HepG2 (cell line): ENCODE measurements around the gene SUPV3L1. TPM values are rescaled to one million over a fixed set of nuclear protein-coding genes. Genes with fewer than 3 reads are reported as not detected.

Experiments used
- ATAC-seq: fragments of 200-7000 bp; cut with Tn5 transposase; 3 replicates; pipeline ENCODE4 v1.9.1; 2020; ENCODE audit warnings: mild to moderate bottlenecking, moderate library complexity
- BruUV-seq: library from RNA; stranded (reverse); fragments of 400-500 nt; replicated peaks from 2 replicates; lab custom pipeline; 2021; lab: Mats Ljungman, UMichigan
- CTCF ChIA-PET: fragments of 300-600 bp; formaldehyde crosslinking; extraction: SDS; loops from one replicate; lab custom pipeline; 2021; ENCODE audit warnings: low total read pairs, inconsistent platforms, low intra/inter-chr PET ratio; lab: Yijun Ruan, JAX
- POLR2A ChIA-PET: fragments of 350-600 bp; sonication (Branson Sonifier 250); formaldehyde crosslinking; loops from one replicate; lab custom pipeline; 2020; ENCODE audit warnings: antibody characterized with exemption, inconsistent platforms; lab: Yijun Ruan, JAX
- DNase-seq: peaks from one replicate; pipeline ENCODE4 v3.0.0-alpha.2; 2015; ENCODE audit warnings: low spot score
- FAIRE-seq: peaks from 3 replicates; lab custom pipeline; 2011; peaks lifted over from hg19 to GRCh38; lab: Jason Lieb, UNC
- H2AFZ ChIP-seq: one replicate; pipeline ENCODE4 v1.6.1; 2011; ENCODE audit warnings: low read length, inconsistent platforms
- H3K27ac ChIP-seq: fragments of 300-600 bp; 3 replicates; pipeline ENCODE4 v1.8.0; 2011; ENCODE audit warnings: mixed run types, mild to moderate bottlenecking, mixed read lengths, low read length, inconsistent platforms; ENCODE audit not compliant: insufficient read depth; ENCODE audit errors: extremely low read length
- H3K27me3 ChIP-seq, 2 experiments: fragments of 200-600 bp in 1 of 2; 2 replicates in 1 of 2; 3 replicates in 1 of 2; pipeline versions ENCODE4 v1.6.0 to v1.8.0; 2011; ENCODE audit warnings: low read length in 2 of 2, mild to moderate bottlenecking in 2 of 2, moderate library complexity in 2 of 2, inconsistent platforms in 1 of 2; ENCODE audit not compliant: insufficient read depth in 2 of 2, control insufficient read depth in 1 of 2
- H3K36me3 ChIP-seq, 2 experiments: fragments of 200-600 bp in 1 of 2; replicated peaks in 1 of 2; 2 replicates in 1 of 2; 3 replicates in 1 of 2; pipeline versions ENCODE4 v1.5.1 to v1.8.0; 2011; ENCODE audit warnings: low read length in 2 of 2, inconsistent platforms in 1 of 2; ENCODE audit not compliant: insufficient read depth in 2 of 2, control insufficient read depth in 1 of 2
- H3K4me1 ChIP-seq: 2 replicates; pipeline ENCODE4 v1.5.1; 2012; ENCODE audit warnings: low read length, inconsistent platforms; ENCODE audit not compliant: insufficient read depth
- H3K4me2 ChIP-seq: 2 replicates; pipeline ENCODE4 v1.6.0; 2011; ENCODE audit warnings: low read depth, low read length, inconsistent platforms
- H3K4me3 ChIP-seq, 3 experiments: fragments of 200-600 bp in 1 of 3; sonication (generic), shearing (Covaris generic) in 1 of 3; replicated peaks in 1 of 3; 2 replicates each; pipeline ENCODE4 v1.5.1; 2011 to 2016; ENCODE audit warnings: low read length in 3 of 3, inconsistent platforms in 2 of 3, low read depth in 2 of 3, mild to moderate bottlenecking in 2 of 3, control low read depth in 1 of 3, mixed read lengths in 1 of 3; ENCODE audit not compliant: insufficient read depth in 1 of 3
- H3K79me2 ChIP-seq: one replicate; pipeline ENCODE4 v1.6.1; 2011; ENCODE audit warnings: low read length, inconsistent platforms; ENCODE audit not compliant: insufficient read depth
- H3K9ac ChIP-seq: 2 replicates; pipeline ENCODE4 v1.6.0; 2011; ENCODE audit warnings: mild to moderate bottlenecking, low read depth, low read length, inconsistent platforms; ENCODE audit not compliant: insufficient read depth
- H3K9me3 ChIP-seq: 2 replicates; pipeline ENCODE4 v1.5.1; 2012; ENCODE audit warnings: mild to moderate bottlenecking, low read length
- H4K20me1 ChIP-seq: 2 replicates; pipeline ENCODE4 v1.6.0; 2011; ENCODE audit warnings: inconsistent platforms, mild to moderate bottlenecking, low read length, moderate library complexity; ENCODE audit not compliant: insufficient read depth
- KLF15 ChIP-seq: sonication (generic); formaldehyde crosslinking; IDR thresholded peaks from 2 replicates; pipeline ENCODE4 v1.8.1; 2023; ENCODE audit warnings: borderline replicate concordance, mild to moderate bottlenecking, inconsistent platforms, missing genetic modification reagents, mixed read lengths
- NCOA1 ChIP-seq: sonication (generic); formaldehyde crosslinking; IDR thresholded peaks from 2 replicates; pipeline ENCODE4 v1.9.0; 2021; ENCODE audit warnings: missing genetic modification reagents
- SMYD3 ChIP-seq: sonication (generic); formaldehyde crosslinking; IDR thresholded peaks from 2 replicates; pipeline ENCODE4 v1.8.1; 2023; ENCODE audit warnings: mild to moderate bottlenecking, missing genetic modification reagents
- TRIM22 ChIP-seq: fragments of 450-650 bp; IDR thresholded peaks from 2 replicates; pipeline ENCODE4 v1.6.1; 2017
- ZNF253 ChIP-seq: sonication (generic); formaldehyde crosslinking; IDR thresholded peaks from 2 replicates; pipeline ENCODE4 v1.8.0; 2022; ENCODE audit warnings: mild to moderate bottlenecking, missing genetic modification reagents, borderline replicate concordance
- ZNF484 ChIP-seq: sonication (generic); formaldehyde crosslinking; IDR thresholded peaks from 2 replicates; pipeline ENCODE4 v1.5.1; 2020; ENCODE audit warnings: mild to moderate bottlenecking, low read depth, missing genetic modification reagents, borderline replicate concordance
- ZNF512B ChIP-seq: sonication (generic); formaldehyde crosslinking; IDR thresholded peaks from 2 replicates; pipeline ENCODE4 v1.5.1; 2020; ENCODE audit warnings: missing genetic modification reagents, mild to moderate bottlenecking, borderline replicate concordance
- ZNF570 ChIP-seq: sonication (generic); formaldehyde crosslinking; IDR thresholded peaks from 2 replicates; pipeline ENCODE4 v1.4.0; 2020; ENCODE audit warnings: mild to moderate bottlenecking, missing genetic modification reagents, borderline replicate concordance
- ZNF646 ChIP-seq: sonication (generic); formaldehyde crosslinking; IDR thresholded peaks from 2 replicates; pipeline ENCODE4 v1.9.0; 2021; ENCODE audit warnings: mild to moderate bottlenecking, missing genetic modification reagents
- ZNF781 ChIP-seq: sonication (generic); formaldehyde crosslinking; IDR thresholded peaks from 2 replicates; pipeline ENCODE4 v1.5.1; 2020; ENCODE audit warnings: borderline replicate concordance, mild to moderate bottlenecking, missing genetic modification reagents; ENCODE audit errors: not compliant biosample characterization
- WGBS: methylation state at CpG from one replicate; pipeline ENCODE4 v1.1.6; 2017; ENCODE audit warnings: low lambda C conversion rate; 5-methylcytosine and 5-hydroxymethylcytosine counted together
- in situ Hi-C: cut with HindIII; loops from 2 replicates; pipeline ENCODE4 v1.10.0; 2017; ENCODE audit warnings: low pct_unique_long_range_greater_than_20kb; ENCODE audit not compliant: extremely low pct_ligation_motif_present
- intact Hi-C: fragments of 100-400 bp; cut with micrococcal nuclease; formaldehyde crosslinking; loops from one replicate; pipeline ENCODE4 v1.10.0; 2022; ENCODE audit not compliant: unreplicated experiment
- polyA plus RNA-seq, 8 experiments: library from polyadenylated mRNA; depleted of rRNA in 3 of 8; stranded (reverse) in 7 of 8; unstranded in 1 of 8; fragments of >200 nt; fragmentation: Illumina TruSeq in 4 of 8; extraction: Trizol in 4 of 8; gene quantifications; 2 replicates each; pipeline versions ENCODE4 v1.2.1 to v1.2.3, GENCODE V29; 2011 to 2016; ENCODE audit warnings: low read depth in 4 of 8, missing spikeins in 1 of 8, mixed read lengths in 1 of 8; ENCODE audit not compliant: insufficient read depth in 1 of 8
- total RNA-seq, 5 experiments: library from RNA; depleted of rRNA; stranded (reverse); fragments of >200 nt; fragmentation: Illumina TruSeq; extraction: Trizol; gene quantifications; 2 replicates each; pipeline ENCODE4 v1.2.3, GENCODE V29; 2016; ENCODE audit warnings: low read depth in 1 of 5

The SUPV3L1 gene
- total and polyA plus RNA-seq, 2 of the 13 experiments (the other 11 are each of a cell fraction or from before 2014, with no cell fraction given): 28.8 to 45.7 TPM

GRCh38 chr10:69250041-69250440, 70.0 kb downstream of the SUPV3L1 start:
- Histone ChIP-seq H3K27ac (no peak overlapping the region), H3K27me3 (no peaks in the 10 kb centered on the region), H3K4me1 (no peaks in the 10 kb centered on the region), H3K4me2 (no peak overlapping the region), H3K9me3 (no peaks in the 10 kb centered on the region), H3K79me2 (no peaks in the 10 kb centered on the region), H3K4me3 (no peak overlapping the region), H3K9ac (no peak overlapping the region), H4K20me1 (no peaks in the 10 kb centered on the region), H3K36me3 (peaks cover 2 to 6% of the 10 kb centered on the region in 2 experiments; a peak in 2 of 5 replicates), H2AFZ (no peak overlapping the region)
- POLR2A ChIA-PET: no interaction called here
- WGBS: 97% methylated on average over 5 of the region's 14 CpGs
- no peak for ATAC-seq
- in situ Hi-C loops (no loop called here), intact Hi-C loops (no loop called here)
- BruUV-seq: no TSS peak
- FAIRE-seq: no peak
- no peak for DNase-seq
- CTCF ChIA-PET: no interaction called here
- no peak for TF ChIP-seq KLF15
- no peak for TF ChIP-seq ZNF253 (CRISPR knock-in tag)
- TF ChIP-seq ZNF484 (CRISPR knock-in tag): no peak
- no peak for TF ChIP-seq TRIM22
- no peak for TF ChIP-seq SMYD3
- TF ChIP-seq ZNF512B (CRISPR knock-in tag): no peak
- no peak for TF ChIP-seq ZNF646 (CRISPR knock-in tag)
- no peak for TF ChIP-seq NCOA1 (CRISPR knock-in tag)
- no peak for TF ChIP-seq ZNF570
- TF ChIP-seq ZNF781 (CRISPR knock-in tag): no peak
